ENCODE data around the gene CCNL1.
A peak's percentile ranks its signal among the peaks of the same experiment; 100 is the strongest.
"Not testable (repeated sequence)": the region's sequence is repeated elsewhere in the genome, so short reads cannot be mapped to it uniquely, and the experiment has no call there.

Gene CCNL1

GRCh38 chr3:157167371-157168042 is 7.6 kb upstream of the CCNL1 start:
- no peak for DNase-seq

- no peak for DNase-seq
Observed at GRCh38 chr3:157166561-157166960, 6.6 kb upstream of the CCNL1 start.

GRCh38 chr3:157166115-157166514 is 6.2 kb upstream of the CCNL1 start:
- no peak for DNase-seq

GRCh38 chr3:157163217-157163953 is 3.4 kb upstream of the CCNL1 start:
- no peak for DNase-seq

- DNase-seq = not testable (repeated sequence)
Observed at GRCh38 chr3:157162620-157163019, 2.7 kb upstream of the CCNL1 start.

GRCh38 chr3:157160658-157161424 is 894 bp upstream of the CCNL1 start:
- DNase-seq = peak; percentile 89

- peak; percentile 86 for DNase-seq
Observed at GRCh38 chr3:157159037-157159761, 748 bp downstream of the CCNL1 start.

- DNase-seq = no peak
Observed at GRCh38 chr3:157157836-157158235, 2.1 kb downstream of the CCNL1 start.

GRCh38 chr3:157156837-157157635 is 2.9 kb downstream of the CCNL1 start:
- DNase-seq = peak; percentile 52

- DNase-seq = no peak
Observed at GRCh38 chr3:157155591-157155990, 4.4 kb downstream of the CCNL1 start.

- DNase-seq = no peak
Observed at GRCh38 chr3:157154563-157155330, 5.2 kb downstream of the CCNL1 start.

GRCh38 chr3:157152930-157153329 is 7.0 kb downstream of the CCNL1 start:
- DNase-seq = no peak

GRCh38 chr3:157152438-157152837 is 7.5 kb downstream of the CCNL1 start:
- no peak for DNase-seq

GRCh38 chr3:157151627-157152026 is 8.3 kb downstream of the CCNL1 start:
- no peak for DNase-seq

- no peak for DNase-seq
Observed at GRCh38 chr3:157151151-157151550, 8.8 kb downstream of the CCNL1 start.

- DNase-seq = no peak
Observed at GRCh38 chr3:157149136-157149696, 10.7 kb downstream of the CCNL1 start.

- DNase-seq = no peak
Observed at GRCh38 chr3:157148196-157148889, 11.6 kb downstream of the CCNL1 start.

- no peak for DNase-seq
Observed at GRCh38 chr3:157147099-157147803, 12.7 kb downstream of the CCNL1 start.

GRCh38 chr3:157145606-157146322 is 14.2 kb downstream of the CCNL1 start:
- DNase-seq = no peak

Measured in CD4-positive, alpha-beta T cell treated with Interleukin-10 for 1 hour (primary cell).